GM18498 (cell line): ENCODE data around the gene TESK2.
"Not testable (repeated sequence)": the region's sequence is repeated elsewhere in the genome, so short reads cannot be mapped to it uniquely, and the experiment has no call there.

Source experiments
- ATAC-seq: cut with Tn5 transposase; IDR thresholded peaks from one replicate; pipeline ENCODE4 v1.9.1; 2021; ENCODE audit warnings: mild to moderate bottlenecking, moderate library complexity; ENCODE audit not compliant: unreplicated experiment

TESK2 gene

DNA sequence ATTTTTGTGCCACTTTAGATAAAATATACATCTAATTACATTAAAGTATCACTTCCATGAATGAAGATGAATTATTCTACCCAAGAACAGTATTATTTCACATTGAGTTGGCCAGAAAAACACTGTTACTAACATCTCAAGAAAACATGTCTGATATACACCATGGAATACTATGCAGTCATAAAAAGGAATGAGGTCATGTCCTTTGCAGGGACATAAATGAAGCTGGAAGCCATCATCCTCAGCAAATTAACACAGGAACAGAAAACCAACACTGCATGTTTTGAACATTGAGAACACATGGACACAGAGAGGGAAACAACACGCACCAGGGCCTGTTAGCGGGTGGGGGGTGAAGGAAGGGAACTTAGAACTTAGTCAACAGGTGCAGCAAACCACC, 69.0 kb downstream of the TESK2 start:
- ATAC-seq: no peak

DNA sequence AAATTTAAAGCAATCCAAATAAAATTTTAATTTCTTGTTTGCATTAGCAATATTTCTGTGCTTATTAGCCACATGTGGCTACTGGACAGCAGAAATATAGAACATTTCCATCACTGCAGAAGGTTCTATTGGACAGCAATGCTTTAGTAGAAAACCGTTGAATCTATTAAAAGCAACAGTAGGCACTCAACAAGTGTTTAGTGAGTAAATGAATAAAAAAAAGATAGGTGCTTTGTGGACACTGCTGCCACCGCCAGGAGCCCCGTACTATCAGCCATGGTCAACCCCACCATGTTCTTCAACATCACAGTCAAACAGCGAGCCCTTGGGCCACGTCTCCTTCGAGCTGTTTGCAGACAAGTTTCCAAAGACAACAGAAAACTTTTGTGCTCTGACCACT, 76.2 kb downstream of the TESK2 start:
- ATAC-seq: no peak

DNA sequence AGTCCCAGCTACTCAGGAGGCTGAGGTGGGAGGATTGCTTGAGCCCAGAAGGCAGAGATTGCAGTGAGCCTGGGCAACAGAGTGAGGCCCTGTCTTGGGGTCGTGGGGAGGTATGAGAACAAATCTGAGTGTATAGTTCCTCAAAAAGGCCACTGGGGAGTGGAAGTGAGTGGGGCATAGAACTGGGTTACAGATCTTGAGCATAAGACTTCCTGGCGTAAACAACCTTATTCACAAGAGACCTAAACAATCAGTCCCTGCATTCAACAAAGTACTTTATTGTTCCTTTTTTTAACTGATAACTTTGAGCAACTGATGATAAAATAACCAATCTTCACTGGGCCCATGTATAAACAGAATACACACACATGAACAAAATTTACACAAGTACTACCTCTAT, 78.1 kb downstream of the TESK2 start:
- ATAC-seq: no peak

DNA sequence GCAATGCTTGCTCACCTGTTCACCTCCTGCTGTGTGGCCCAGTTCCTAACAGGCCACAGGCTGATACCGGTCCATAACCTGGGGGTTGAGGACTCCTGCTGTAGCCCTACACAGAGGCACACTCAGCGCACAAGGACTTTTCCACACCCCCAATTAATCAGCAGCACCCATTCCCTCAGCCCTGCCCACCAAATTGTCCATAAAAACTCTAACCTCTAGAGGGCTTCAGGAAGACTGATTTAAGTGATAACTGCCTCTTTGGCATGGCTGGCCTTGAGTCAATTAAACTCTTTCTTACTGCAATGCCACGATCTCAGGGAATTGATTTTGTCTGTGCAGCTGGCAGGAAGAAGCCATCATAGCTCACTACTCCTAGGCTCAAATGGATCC, 79.5 kb downstream of the TESK2 start:
- ATAC-seq: no peak

DNA sequence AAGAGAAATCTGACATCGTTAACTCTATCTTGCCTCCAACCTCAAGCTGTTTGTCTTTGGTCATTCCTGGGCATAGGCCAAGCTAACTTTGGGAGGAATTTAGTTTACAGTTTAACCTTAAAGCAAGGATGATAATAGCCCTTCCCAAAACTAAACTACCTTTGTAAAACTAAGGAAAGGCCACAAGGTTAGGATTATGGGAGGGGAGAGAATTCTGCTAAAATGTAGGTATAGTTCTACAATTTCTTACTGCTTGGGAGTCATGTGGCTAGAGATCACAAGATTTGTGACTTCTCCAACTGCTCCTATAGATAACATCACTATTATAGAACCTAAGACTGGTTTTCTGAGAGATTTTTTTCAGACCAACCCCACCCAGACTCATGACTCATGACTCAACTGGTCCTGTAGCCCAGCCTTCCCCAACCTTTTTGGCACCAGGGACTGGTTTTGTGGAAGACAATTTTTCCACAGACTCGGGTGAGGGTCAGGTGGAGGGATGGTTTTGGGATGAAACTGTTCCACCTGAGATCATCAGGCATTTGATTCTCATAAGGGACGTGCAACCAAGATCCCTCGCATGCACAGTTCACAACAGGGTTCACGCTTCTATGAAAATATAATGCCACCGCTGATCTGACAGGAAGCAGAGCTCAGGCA, 80.0 kb downstream of the TESK2 start:
- ATAC-seq: no peak

DNA sequence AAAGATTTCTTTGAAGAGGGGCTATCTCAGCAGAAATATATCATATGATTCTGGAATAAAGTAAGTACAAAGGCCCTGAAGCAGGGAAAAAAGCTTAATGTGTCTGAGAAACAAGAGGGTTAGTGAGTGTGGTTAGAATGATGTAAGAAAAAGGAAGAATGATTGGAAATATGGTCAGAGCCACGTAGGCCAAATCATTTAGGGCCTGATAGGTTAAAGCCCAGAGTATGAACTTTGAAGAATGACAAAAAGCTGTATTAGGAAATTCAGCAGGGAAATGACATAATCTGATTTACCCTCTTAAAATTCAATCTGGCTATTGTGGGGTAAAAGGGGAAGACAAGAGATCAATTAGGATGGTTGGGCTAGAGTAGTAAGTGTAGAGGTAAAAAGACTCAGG, 81.7 kb downstream of the TESK2 start:
- ATAC-seq: no peak

DNA sequence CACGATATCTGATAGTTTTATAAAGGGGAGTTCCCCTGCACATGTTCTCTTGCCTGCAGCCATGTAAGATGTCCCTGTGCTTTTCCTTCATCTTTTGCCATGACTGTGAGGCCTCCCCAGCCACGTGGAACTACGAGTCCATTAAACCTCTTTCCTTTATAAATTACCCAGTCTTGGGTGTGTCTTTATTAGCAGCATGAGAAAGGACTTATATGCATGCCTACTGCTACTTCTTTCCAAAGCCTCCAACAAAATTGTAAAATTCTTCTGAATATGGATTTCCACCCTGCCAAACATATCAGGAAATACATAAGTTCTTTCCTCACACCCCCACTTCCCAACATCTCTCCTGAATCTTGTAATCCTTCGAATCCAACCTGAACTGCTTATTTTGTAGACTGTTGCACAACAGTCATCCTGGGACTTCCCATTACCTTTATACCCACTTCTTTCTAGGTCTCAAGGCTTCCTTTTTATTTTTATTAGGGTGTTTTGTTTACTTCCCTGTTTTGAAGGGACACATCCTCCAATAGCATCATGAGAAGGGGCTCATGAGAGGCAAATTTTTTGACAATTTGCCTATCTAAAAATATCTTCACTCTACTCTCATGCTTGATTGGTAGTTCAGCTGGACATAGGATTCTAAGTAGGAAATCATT, 83.2 kb downstream of the TESK2 start:
- no peak for ATAC-seq

DNA sequence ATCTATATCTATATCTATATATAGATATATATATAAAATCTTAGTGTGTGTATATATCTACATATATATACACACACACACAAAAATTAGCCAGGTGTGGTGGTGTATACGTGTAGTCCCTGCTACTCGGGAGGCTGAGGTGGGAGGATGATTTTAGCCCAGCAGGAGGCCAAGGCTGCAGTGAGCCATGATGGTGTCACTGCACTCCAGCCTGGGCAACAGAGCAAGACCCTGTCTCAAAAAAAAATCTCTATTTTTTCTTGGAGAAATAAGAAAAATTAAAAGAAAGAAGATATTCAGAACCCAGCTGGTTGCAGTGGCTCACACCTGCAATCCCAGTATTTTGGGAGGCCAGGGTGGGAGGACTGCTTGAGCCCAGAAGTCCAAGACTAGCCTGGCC, 85.3 kb downstream of the TESK2 start:
- no peak for ATAC-seq

DNA sequence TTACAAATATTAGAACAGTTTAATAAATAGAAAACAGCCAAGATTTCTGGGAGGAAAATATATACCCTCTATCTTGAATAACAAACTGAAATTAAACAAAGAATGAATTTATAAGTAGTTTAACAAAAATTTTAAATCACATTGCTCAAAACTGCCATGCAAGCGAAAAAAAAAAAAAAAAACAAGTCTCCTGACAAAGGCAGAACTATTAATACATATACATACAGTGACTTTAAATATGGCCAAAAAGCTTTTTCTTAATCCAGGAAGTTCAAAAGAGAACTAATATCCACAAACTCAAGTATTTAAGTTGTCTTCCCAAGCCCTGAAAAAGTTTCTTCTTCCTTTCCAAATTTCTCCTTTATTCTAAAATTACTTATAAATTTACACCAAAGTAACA, 87.2 kb downstream of the TESK2 start:
- ATAC-seq: no peak

DNA sequence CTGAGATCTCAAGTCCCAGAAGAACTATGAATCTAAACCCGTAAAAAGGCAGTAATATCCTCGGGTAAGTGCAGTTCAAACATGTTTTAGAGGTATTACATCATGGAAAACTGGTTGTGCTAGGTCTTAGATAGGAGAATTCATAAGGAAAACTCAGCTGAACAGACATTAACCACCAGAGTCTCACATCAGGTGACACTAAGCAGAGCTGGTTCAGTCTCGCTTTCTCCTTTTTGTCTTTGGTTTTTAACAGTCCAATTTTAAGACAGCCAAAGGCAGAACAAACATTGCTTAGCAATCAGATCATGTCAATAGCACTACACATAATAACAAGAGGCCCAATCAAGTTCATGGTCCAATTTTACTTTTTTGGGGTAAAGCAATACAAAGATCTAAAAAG, 87.7 kb downstream of the TESK2 start:
- no peak for ATAC-seq

DNA sequence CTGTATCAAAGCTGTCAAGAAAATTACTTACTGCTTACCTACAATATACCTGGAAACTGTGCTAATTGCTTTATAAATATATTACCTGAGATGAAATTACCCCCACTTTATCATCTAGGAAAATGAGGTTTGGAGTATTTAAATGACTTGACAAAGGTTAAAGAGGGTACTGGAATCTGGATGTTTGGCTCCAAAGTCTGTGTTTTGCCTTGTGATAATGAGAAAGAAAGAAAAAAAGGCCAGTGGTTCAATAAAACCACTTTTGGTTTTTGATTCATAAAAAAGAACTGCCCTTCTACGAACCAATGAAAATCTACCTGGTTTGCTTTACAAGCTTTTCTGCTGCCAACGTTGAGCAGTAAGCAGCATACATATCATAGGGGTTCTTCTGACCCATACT, 89.4 kb downstream of the TESK2 start:
- ATAC-seq: no peak

DNA sequence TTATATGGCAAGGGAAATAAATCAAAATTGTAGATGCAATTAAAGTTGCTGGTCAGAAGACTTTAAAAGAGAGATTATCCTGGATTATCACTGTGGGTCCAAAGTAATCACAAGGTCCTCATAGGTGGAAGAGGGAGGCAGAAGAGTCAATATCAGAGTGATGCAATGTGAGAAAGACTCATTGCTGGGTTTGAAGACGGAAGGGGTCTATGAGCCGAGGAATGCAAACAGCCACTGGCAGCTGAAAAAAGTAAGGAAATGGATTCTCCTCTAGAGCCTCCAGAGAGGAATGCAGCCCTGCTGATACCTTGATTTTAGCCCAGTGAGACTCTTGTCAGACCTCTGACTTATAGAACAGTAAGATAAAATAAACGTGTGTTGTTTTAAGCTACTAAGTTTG, 90.9 kb downstream of the TESK2 start:
- ATAC-seq: no peak

DNA sequence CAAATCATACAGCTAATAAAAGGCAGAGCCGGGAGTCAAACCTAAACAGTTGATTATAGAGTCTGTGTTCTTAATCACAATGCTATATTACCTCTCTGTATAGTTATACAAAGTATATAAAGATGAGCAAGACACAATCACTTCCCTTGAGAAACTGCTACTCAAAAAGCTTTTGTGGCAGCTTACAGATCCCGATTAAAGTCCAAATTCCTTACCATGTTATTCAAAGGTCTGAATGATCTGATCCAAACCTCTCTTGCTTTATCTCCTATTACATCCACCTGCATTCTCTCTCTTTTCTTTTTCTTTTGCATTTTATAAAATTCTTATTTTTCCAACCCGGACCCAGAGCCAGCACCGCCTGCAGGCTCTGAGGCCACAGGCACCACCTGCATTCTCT, 93.7 kb downstream of the TESK2 start:
- ATAC-seq: no peak

DNA sequence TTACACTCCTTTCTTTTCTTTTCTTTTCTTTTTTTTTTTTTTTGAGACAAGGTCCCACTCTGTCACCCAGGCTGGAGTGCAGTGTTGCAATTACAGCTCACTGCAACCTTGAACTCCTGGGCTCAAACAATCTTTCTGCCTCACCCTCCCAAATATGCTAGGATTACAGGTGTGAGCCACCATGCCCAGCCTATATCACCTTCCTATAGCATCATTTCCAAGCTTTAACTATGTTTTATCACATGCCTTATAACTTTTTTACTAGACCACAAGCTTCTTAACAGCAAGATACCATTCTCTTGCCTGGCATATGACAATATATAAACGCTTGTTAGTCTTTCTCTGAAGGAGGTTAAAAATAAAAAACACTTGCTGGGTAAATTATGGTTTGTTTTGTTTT, 95.4 kb downstream of the TESK2 start:
- no peak for ATAC-seq

DNA sequence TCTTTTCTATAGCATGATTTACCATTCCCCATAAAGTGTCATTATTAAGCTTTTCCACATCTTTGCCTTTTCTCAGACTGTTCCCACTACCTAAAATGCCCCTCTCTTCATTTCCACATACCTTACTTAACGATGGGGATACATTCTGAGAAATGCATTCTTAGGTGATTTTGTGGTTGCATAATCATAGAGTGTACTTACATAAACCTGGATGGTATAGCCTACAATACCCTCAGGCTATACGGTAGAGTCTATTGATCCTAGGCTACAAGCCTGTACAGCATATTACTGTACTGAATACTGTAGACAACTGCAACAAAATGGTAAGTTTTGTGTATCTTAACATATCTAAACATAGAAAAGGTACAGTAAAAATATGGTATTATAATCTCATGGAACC, 95.9 kb downstream of the TESK2 start:
- ATAC-seq: no peak

DNA sequence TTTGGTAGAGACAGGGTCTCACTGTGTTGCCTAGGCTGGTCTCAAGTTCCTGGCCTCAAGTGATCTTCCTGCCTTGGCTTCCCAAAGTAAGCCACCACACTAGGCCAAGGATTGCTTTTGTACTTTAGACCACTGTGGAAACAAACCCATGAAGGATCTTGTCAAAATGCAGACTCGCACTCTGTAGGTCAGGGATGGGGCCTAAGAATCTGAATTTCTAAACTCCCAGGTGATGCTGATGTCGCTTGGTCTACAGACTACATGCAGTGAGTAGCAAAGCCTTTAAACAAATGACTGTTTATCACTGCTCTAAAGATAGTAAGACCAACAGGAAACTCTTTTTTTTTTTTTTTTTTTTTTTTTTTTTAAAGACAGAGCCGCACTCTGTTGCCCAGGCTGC, 96.6 kb downstream of the TESK2 start:
- peak; percentile 77 for ATAC-seq

DNA sequence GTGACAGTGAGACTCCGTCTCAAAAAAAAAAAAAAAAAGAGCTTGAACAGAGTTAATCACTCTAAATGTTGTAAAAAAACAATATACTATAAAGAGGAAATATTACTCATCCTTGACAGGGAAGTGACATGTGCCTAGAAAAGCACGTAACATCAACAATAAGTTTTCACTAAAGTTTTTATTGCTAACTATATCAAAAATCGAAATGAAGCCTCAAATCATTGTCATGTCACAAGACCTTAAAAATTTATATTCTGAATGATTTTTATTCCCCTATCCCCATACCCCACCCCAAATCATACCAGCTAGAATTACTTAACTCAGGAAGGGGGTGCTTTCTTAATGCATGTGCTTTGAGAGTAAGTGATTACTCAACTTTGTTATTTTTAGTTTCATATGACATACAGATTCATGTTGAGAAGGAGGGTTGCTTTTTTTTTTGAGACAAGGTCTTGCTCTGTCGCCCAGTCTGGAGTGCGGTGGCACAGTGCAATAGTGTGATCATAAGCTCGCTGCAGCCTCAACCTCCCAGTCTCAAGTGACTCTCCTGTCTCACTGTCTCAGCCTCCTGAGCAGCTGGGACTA, 97.2 kb downstream of the TESK2 start:
- ATAC-seq: peak; percentile 76

DNA sequence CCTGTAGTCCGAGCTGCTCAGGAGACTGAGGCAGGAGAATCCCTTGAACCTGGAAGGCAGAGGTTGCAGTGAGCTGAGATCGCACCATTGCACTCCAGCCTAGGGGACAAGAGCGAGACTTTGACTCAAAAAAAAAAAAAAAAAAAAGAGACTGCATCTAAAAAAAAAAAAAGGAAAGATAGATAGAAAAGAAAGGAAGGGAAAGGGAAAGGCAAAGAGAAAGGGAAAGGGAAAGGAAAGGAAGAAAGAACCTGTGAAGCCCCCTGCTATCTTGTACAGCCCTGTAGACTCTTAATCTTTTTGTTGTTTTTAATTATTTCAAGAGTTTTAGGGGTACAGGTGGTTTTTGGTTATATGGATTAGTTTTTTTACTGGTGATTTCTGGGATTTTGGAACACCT, 104.7 kb downstream of the TESK2 start:
- ATAC-seq: no peak

DNA sequence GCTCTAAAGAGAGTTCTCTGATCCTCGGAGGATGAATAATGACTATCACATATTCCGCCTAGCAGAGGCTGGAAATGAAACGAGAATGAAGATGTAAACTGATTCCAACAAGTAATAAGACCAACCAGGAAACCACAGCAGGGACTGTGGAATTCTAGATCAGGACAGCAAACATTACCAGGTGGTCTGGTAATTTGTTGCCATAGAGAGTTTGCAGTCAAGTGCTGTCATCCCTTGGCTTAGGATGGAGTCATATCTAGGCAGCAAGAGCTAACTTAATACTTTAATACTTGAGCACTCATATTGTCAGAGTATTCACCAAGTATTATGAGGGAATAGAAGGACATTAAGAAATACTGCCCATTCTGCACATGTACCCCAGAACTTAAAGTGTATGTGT, 105.7 kb downstream of the TESK2 start:
- no peak for ATAC-seq

DNA sequence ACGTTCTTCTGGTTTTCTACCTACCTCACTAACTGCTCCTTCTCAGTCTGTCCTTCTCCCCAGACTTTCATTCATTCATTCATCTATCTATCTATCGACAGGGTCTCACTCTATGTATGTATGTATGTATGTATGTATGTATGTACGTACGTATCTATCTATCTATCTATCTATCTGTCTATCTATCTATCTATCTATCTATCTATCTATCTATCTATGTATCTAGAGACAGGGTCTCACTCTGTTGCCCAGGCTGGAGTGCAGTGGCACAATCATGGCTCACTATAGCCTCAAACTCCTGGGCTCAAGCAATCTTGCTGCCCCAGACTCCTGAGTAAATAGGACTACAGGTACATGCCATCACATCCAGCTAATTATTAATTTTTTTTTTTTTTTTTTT, 106.8 kb downstream of the TESK2 start:
- ATAC-seq: not testable (repeated sequence)

DNA sequence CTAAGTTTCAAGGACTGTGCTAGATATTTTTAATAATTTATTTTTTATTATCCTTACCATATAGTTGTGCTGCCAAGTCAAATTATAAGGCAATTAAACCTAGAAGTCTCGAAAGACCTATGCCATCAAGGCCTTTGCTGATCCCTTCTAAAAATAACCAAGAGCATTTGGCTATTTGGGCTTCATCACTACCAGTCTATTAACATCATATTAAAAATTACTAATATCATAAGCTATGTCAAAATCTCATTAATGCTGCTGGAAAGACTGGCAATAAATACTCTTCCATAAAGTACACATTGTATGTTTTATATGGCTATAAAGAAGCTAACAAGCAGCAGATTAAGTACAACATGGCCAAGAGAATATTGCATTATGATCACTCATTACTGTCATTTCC, 107.8 kb downstream of the TESK2 start:
- no peak for ATAC-seq

DNA sequence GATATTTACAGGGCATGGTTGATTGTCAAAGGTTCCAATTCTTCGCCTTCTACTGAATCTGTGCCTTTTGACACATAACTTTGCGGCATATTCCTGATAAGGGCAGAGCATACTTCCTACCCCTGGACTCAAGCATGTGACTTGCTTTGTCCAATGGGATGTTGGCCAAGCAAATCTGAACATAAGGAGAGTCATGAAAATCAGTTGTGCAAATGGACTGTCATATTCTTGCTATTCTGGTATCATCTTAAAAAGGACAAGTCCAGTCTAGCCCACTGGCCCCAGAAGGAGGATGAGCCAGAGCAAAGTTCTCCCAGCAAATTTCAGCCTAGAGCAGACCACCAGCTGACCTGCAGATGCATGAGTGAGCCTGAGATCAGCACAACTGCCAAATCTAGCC, 109.7 kb downstream of the TESK2 start:
- ATAC-seq: no peak

DNA sequence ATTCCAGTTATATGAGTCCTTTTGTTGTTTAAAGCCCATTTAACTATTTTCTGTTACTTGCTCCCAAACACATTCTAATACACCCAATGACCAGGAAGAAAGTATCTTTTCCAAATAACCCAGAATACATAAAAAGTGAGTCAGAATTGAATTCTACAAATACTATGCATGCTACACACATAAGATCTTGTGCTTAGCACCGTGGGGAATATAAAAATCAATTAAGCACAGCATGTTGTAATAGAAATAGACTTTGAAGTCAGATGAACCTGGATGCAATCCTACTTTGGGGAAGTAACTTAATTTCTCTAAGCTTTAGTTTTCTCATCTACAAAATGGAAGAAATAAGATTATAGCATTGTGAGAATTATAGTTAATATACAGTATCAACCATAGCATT, 110.2 kb downstream of the TESK2 start:
- ATAC-seq: no peak
